SW480 (cell line): Measurements from ENCODE around the gene LMNA.
A peak's percentile ranks its signal among the peaks of the same experiment; 100 is the strongest.

Experiments
- DNase-seq: peaks from one replicate; pipeline ENCODE4 v3.0.0-alpha.2; 2016; ENCODE audit warnings: low spot score

The LMNA gene

DNA sequence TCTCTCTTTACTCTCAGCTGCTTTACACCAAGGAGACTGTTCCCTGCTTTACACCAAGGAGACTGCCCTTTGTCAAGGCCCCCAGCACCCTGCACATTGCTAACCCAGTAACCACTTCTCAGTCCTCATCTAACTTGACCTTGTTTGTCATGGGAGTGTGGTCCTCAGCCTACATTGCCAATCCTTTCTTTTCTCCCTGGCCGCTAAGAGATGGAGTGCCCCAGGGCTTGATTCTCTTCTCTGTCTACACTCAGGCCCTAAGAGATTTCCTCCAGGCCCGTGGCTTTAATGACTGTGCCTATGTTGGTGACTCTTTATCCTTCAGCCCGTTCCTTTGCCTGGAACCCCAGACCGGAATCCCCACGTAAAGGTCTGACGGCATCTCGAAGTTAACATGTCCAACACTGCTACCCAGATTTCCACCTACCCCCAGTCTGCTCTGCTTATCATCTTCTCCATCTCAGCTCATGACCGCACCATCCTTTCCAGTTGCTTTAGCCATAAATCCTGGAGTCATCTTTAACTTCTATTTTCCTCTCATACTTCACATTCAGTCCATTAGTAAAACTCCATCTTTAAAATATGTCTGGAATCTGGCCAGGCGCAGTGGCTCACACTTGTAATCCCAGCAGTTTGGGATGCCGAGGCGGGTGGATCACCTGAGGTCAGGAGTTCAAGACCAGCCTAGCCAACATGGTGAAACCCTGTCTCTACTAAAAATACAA, 29.4 kb downstream of the LMNA start:
- DNase-seq, result no peak

DNA sequence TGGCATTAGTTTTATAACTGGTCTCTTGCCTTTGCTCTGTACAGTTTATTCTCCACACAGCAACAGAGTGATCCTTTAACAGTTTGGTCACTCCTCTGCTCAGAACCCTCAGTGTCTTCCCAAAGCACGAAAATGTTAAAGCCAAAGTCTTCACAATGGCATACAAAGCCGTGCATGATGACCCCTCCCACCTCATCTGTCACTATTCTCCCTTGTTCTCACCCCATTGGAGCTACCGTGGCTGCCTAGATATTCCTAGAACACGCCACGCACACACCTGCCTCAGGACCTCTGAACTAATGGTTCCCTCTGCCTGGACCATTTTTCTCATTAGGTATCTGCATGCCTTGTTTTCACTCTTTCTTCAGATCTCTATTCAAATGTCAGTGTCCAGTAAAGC, 30.2 kb downstream of the LMNA start:
- no peak for DNase-seq

DNA sequence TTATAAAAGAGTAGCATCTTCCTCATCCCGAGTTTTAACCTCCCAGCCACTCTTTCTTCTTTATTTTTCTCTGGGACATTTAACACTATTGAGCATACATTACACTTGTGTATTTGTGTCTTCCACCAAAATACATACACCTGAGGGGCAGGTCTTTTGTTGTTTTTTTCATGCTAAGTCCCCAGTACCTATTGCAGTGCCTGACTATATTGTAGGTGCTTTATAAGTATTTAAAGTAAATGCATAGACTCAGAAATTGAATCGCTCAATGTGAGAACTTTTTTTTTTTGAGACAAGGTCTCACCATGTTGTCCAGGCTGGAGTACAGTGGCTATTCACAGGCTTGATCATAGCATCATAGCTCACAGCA, 31.1 kb downstream of the LMNA start:
- DNase-seq, result no peak

DNA sequence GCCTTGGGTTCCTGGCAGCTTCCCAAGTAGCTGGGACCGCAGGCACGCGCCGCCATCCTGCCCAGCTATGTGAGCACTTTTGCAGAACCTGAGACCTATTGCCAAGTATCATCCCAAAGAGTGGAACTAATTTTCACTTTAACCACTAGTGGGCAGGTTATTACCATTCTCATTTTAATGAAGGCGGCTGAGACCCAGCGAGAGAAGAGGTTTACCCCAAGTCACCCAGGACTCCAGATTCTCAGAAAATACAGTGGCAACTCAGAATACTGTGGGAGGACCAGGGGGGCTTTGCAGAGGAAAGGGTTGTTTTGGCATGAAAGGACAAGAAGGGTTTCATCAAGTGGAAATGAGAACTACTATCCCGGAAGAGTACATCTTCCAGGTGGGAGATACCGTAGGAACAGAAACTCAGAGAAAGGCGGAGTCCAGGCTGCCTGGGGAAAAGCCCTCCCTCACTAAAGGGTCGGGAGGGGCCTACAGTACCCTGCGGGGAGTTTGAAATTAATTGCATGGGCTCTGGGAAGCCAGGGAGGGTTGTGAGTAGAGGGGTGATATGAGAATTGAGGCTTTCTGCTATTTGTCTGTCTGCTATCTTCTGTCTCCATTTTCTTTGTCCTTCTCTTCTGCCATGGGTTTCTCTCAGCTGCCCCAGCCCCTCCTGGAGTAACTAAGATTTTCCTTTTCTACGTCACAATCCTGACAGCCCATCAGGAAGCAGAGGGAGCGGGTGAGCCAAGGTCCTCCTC, 31.7 kb downstream of the LMNA start:
- peak; percentile 91 for DNase-seq

DNA sequence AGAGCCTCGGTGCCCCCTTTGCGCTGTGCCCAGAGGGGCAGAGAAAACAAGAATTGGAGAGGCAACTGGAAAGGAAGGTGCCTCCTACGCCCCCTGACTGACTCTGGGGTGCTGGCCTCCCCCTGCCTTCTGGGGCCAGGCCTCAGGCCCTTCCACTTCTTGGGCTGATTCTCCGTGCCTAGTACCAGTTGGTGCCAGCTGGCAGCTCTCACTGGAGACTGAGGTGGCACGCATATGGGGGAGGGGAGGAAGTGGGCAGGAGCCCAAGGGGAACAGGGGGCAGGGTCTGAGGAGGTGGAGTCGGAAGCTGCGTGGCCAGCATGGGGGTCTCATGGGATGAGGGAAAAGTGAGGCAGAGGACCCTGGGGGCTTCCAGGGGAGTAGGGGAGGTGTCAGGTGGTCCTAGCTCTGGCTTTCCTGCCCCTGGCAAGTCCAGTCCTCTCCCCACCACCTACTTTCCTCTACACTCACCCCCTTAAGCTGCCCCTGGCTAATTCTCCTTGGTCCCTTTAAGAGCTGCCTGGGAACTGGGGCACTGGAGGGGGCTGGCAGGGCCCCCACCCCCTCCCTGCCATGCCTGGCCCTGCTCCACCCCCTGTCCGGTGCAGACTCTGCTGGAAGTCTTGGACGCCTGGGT, 32.4 kb downstream of the LMNA start:
- no peak for DNase-seq

DNA sequence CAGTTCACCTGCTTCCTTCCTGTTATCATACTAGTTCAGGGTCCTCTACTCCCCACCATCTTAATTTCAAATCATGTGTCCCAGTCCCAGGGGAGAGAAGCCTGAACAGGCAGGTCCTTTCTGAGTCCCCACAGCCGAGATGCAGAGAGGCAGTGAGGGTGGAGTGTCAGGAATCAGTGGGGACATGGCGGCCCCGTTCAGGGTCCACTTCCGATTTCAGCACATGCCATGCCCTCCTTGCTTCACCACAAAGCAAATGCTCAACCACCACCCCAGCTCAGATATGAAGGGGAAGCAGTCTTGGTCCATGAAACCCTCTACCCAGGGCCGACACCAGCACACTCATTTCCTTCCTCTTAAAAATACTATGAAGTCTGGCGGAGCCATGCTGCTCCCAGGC, 33.7 kb downstream of the LMNA start:
- DNase-seq, result no peak

DNA sequence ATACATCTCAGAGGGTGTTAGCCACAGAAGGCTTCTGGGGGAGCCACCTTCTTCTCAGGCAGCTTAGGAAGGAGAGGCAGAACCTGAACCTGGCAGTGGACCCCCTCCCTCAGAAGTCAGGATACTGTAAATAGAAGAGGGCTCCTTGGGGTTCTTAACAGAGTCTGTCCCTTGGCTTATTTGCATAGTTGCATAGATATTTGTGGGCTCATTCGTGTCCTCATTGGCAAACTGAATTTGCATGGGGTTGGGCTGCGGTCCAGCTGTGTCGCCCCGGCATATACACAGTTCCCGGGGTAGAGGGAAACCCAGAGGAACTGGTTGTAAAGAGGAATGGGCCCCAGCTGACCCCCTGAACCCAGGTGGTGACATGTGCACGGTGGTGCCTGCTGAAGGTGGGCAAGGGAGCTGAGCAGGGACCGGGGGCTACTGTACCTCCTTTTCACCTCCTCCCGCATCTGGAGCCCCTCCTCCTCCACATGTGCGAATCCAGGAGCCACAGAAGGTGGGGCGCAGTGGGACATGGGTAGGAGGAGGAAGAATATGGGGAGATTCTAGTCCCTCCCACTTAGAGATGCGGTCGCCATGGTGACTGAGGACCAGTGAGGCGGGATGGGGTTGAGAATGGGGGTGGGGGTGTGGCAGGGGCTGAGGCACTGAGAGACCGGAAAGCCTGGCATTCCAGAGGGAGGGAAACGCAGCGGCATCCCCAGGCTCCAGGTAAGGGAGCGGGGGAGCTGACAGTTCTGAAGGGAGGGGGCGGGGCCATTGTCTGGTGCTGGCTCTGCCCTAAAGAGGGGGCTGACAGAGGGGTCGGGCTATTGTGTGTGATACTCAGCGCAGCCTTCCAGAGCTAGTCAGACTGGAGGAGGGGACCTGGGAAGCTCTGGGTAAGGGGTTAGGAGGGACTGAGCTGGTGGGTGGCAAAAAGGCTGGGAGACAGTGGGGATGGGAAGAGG, 35.1 kb downstream of the LMNA start:
- DNase-seq, result no peak

DNA sequence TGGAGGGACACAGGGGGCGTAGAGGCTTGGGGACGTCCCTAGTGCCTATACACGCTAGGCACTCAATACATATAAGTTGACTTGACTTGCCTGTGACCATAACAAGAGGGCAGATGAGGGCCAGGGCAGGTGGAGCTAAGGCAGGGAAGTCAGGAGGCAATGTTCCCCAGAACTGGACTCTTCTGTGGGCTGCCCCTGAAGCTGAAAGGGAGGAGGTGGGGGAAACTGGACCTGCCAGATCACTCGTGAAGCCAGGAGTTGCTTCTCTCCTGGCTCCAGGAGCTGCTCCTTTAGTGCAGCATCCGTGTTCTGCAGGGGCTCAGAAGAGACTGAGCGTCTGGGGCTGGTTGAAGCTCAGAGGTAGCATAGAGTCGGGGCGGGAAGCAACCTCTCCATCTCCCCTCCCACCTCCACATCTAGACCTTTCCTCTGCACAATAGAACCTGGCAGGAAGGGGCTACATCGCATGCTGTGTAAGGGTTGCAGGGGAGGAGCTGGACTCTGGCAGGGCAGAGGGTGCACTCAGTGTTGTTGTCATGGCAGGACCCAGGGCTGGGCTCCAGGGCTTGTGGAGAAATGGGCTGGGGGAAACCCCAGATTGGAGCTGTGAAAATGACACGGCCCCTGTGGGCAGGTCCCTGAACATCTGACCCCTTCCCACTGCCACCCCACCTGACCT, 36.0 kb downstream of the LMNA start:
- DNase-seq, result no peak

DNA sequence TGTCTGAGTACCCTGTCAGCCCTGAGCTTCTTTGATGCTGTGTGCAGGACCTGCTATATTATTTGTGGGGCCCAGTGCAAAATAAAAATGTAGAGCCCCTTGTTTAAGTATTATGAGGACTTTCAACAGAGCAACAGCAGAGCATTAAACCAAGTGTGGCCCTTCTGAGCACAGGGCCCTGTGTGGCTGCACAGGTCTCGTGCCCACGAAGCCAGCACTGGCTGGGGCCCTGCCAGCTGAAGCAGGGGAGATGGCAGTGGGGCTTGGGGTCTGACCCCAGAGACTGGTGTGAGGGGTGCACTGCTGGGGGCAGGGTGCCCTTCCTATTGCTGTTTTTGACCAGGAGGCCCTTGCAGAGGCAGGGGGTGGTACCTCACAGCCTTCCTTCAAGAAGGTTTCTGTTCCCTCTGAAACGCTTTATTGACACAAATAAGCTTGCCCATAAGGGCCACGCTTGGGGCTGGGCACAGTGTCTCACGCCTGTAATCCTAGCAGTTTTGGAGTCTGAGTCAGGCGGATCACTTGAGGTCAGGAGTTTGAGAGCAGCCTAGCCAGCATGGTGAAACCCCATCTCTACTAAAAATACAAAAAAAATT, 36.7 kb downstream of the LMNA start:
- no peak for DNase-seq

DNA sequence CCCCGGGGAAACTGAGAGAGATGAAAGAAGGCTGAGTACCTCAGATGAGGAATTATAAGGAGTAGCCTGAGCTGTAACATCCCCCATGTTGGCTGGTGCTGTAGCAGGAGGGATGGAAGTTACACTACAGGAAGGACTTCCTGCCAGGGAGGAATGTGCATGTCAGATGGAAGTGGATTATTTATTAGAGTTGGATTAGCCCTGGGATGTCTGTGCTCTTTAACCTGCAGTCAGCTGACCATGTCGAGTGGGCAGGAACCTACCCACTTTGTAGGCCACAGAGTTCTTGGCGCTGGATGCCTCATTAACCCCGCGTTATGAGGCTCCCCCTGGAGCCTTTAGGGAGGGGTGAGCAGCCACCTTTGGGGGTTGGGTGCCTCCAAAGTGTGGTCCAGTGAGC, 38.1 kb downstream of the LMNA start:
- DNase-seq, result no peak

DNA sequence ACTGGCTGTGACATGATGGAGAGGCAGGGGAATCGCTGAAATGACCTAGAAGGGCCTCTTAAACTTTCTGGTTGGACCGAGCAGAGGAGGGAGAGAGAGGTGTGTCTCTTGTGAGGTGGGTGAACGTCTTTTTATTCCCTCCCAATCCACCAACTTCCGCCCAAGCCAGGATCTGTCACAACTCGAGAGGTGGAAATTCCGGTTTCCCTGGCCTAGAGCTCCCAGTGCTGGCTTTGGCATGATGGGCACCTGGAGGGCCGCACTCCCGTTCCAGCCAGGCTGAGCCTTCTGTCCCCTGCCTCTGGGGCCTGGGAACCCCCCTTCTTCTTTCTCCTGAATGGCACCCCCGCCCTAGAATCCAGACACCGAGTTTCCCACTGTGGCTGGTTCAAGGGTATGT, 38.9 kb downstream of the LMNA start, which contains the start of gene SEMA4A:
TSS of gene SEMA4A (plus strand) at position 224 of the 400 bp plus-strand sequence. CDS start 994 bp downstream, outside the sequence.
- DNase-seq, result no peak

DNA sequence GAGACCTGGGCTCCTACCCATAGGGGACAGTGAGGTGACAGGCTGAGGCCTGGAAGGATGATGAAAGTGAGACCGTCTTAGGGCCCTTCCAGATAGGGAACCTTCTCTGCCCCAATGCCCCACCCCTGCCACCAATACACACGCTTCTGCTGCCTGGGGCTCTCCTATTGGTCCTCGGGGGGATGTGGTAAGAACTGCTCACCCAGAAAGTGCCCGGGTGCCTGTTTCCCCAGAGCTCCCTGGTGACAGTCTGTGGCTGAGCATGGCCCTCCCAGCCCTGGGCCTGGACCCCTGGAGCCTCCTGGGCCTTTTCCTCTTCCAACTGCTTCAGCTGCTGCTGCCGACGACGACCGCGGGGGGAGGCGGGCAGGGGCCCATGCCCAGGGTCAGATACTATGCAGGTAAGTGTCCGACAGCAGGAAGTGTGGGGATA, 39.8 kb downstream of the LMNA start:
- no peak for DNase-seq

DNA sequence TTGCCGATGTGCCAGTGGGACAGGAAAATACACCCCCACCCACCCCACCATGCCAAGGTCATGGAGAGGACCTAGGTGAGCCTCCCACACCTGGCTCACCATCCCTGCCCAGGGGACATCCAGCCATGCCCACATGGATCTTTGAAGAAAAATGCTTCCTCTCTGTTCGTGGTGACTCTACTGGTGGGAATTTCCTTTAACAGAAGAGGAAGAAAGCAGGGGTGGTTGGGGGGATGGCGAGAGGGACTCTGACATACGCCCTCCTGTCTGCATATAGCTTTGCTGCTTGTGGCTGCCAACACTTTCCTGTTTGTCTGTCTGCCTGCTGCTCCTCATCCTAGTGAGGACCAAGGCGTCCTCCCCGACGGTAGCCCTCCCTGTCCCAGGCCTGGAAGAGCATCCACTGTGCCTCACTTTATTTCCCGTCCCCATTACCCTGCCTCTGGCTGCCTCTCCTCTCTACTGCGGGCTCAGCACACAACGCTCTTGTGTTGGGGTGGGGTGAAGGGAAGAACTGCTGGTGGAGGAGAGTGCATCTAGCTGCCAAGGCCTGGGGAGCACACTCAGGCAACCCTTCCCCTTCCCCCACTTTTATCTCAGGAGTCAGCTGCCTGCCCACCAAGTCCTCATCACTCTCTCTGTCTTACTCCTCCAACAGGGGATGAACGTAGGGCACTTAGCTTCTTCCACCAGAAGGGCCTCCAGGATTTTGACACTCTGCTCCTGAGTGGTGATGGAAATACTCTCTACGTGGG, 41.4 kb downstream of the LMNA start:
- DNase-seq, result no peak

DNA sequence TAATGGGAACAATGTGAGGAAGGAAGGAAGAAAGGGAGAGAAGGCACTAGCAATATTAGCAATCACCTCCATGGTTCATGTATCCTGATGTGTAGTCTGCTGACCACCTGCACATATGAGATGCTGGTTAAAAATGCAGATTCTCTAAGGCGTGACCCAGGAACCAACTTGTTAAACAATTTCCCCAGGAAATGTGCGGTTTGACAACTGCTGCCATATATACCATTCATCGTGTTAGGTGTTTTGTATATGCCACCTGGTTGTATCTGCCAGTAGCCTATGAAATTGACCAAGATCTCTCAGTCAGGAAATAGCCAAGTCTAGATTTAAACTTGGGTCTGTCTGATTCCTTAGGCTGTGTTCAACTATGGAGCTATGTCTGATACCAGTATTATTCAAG, 43.0 kb downstream of the LMNA start:
- DNase-seq, result no peak

DNA sequence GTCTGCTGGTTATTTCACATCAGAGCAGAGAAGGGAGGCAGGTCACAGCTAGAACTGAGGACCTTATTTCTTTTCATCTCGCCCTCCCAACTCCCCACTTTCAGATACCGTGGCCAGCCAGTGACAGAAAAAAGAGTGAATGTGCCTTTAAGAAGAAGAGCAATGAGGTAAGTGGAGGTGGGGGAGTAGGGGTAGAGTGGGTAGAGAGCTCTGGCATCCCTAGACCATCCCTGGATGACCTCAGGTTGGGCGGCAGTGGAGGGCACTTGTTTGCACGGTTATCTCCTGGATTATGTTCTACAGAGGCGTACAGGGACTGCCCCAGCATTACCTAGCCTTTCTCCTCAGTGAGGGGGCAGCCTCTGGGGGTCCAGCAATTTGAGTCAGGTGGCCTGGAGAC, 43.5 kb downstream of the LMNA start:
- DNase-seq, result no peak

DNA sequence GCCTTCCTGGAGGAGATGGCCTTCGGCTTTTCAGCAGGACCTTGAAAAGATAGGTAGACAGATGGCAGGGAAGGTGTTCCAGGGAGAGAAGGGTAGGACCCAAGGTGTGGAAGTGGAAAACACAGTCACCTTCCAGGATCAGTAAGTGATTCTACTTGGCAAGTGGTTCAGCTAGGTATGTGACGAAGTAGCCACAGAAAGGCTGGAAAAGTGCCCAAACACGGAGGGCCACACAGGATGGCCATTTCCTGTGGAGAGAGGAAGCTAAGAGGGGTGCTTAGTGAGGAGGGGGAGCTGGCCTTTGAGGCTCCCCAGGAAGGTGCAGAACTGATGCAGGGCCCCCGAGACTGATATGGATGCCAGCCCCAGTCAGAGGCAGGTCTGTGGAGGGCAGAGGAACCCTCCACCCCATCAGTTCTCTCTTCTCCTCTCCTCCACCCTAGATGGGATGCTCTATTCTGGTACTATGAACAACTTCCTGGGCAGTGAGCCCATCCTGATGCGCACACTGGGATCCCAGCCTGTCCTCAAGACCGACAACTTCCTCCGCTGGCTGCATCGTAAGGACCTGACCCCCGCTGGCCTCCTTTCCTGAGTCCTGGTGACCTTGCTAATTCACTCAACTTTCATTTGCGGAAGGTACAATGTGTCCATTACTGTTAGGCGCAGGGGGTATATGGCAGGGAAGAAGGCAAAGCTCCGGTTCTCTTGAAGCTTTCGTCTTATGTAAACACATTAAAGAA, 45.7 kb downstream of the LMNA start:
- DNase-seq, result no peak

DNA sequence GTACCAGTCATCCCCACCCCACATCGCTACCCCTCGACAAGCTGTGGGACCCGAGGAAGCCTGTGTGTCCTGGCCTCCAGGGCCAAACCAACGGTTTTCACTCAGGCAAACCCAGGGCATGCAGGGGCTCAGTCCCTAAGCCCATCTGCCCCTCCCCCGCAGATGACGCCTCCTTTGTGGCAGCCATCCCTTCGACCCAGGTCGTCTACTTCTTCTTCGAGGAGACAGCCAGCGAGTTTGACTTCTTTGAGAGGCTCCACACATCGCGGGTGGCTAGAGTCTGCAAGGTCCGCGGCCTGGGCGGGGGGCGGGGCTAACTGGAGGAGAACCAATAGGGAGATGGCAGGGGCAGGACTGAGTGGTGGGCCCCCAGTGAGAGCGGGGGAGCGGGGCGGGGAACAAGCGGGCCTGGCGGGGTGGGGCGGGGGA, 46.2 kb downstream of the LMNA start:
- DNase-seq, result no peak

DNA sequence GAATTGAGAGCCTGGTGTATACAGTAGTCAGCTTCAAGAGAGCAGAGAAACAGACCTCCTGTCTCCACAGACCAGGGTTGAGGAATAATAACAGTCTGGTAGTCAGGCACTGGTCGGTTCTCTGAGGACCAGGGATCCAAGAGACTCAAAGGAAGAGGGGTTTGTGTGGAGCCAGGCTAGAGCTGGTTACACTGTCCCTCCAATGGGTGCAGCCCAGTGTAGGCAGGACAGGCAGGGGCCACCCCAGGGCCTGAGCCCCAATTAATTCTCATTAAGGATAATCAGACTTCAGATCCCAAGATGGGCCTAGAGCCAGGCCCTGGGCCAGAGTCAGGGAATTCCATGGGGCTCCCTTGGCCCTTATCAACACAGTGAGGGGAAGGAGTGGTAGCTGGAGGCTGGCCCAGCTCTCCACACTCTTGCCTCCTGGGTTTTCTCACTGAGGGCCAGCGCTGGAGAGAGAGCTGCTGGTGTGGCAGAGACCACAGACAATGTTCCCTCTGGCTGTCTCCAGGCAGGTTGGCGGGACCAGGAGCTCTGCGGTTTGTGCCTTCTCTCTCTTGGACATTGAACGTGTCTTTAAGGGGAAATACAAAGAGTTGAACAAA, 48.0 kb downstream of the LMNA start:
- no peak for DNase-seq

DNA sequence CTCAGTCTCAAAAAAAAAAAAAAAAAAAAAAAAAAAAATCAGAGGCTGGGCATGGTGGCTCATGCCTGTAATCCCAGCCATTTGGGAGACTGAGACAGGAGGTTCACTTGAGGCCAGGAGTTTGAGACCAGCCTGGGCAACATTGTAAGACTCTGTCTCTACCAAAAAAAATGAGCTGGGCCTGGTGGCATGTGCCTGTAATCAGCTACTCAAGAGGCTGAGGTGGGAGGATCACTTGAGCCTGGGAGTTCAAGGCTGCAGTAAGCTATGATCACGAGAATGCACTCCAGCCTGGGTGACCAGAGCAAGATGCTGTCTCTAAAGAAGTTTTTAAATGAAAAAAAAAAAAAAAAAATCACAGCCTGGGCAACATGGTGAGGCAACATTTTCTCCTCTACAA, 49.2 kb downstream of the LMNA start:
- no peak for DNase-seq
